AG09319 (cell line): ENCODE results near the gene KRTAP21-3.

Experiments used
- DNase-seq: peaks from one replicate; pipeline ENCODE4 v3.0.0-alpha.2; 2010; ENCODE audit warnings: low read depth; ENCODE audit errors: extremely low read depth
- TF ChIP-seq, protein P1 (sequence below): IDR thresholded peaks from 2 replicates; pipeline ENCODE4 v1.5.1; 2011; ENCODE audit warnings: low read depth, mild to moderate bottlenecking, inconsistent platforms, low read length, moderate library complexity

The KRTAP21-3 gene

DNA sequence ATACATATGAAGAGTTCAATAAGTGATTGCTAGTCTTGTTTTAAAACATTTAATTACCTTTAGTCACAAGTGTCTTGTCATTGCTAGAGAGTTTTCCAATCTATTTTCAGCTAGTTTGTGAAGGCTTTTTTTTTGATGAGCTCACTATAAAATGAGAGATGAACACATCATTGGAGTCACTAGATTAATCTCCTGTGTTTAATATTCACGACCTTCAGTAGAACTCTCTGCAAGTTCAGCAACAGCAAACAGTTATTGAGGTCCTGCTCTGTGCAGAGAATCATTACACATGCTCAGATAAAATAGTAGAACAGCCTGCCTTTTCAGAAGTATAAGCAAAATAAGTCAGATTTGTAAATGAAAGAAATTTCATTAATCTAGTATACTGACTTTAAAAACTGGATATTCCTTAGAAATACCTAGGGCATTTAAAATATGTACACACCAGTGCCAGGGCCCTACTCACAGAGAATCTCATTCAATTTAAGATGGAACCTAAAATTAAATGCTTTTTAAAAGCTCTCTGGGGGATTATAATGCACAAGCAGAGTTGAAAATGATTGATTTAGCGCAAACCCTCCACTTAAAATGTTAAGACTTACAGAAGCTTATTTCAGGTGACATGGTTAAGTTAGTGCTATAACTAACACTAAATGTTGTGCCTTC is 45.5 kb downstream of the KRTAP21-3 start:
- TF ChIP-seq, protein P1, sequence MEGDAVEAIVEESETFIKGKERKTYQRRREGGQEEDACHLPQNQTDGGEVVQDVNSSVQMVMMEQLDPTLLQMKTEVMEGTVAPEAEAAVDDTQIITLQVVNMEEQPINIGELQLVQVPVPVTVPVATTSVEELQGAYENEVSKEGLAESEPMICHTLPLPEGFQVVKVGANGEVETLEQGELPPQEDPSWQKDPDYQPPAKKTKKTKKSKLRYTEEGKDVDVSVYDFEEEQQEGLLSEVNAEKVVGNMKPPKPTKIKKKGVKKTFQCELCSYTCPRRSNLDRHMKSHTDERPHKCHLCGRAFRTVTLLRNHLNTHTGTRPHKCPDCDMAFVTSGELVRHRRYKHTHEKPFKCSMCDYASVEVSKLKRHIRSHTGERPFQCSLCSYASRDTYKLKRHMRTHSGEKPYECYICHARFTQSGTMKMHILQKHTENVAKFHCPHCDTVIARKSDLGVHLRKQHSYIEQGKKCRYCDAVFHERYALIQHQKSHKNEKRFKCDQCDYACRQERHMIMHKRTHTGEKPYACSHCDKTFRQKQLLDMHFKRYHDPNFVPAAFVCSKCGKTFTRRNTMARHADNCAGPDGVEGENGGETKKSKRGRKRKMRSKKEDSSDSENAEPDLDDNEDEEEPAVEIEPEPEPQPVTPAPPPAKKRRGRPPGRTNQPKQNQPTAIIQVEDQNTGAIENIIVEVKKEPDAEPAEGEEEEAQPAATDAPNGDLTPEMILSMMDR: no peak
- DNase-seq: no peak

- TF ChIP-seq, protein P1: no peak
- no peak for DNase-seq
Observed at GRCh38 chr21:30668776-30669175, 49.8 kb downstream of the KRTAP21-3 start.
